Activated T-helper 1 cell treated with anti-CD3 and anti-CD28 coated beads, Interleukin-12 subunit alpha, Interleukin-12 subunit beta, Interleukin-2, Interleukin-4 antibody, amounts not matched to agents 30 ng/mL and 10 ng/mL and 1 ng/mL, durations not matched to agents 14 hours and 24 hours and 36 hours (primary cell): Measurements from ENCODE around the gene LSP1. TPM values are rescaled to one million over a fixed set of nuclear protein-coding genes. Genes with fewer than 3 reads are reported as not detected.

Source experiments
- DNase-seq: peaks from one replicate; pipeline ENCODE4 v3.0.0; 2021; ENCODE audit warnings: low spot score
- H3K27ac Mint-ChIP-seq: one replicate; pipeline ENCODE4 v1.8.0; 2021; ENCODE audit warnings: mild to moderate bottlenecking, mixed read lengths
- H3K27me3 Mint-ChIP-seq: one replicate; pipeline ENCODE4 v1.8.0; 2022; ENCODE audit warnings: mild to moderate bottlenecking, moderate library complexity, mixed read lengths; ENCODE audit not compliant: insufficient read depth
- H3K36me3 Mint-ChIP-seq: one replicate; pipeline ENCODE4 v1.8.0; 2021; ENCODE audit warnings: low read depth, mixed read lengths
- H3K4me1 Mint-ChIP-seq: one replicate; pipeline ENCODE4 v1.8.0; 2021; ENCODE audit warnings: low read depth, mixed read lengths
- H3K4me3 Mint-ChIP-seq: one replicate; pipeline ENCODE4 v1.8.0; 2021; ENCODE audit warnings: mild to moderate bottlenecking, moderate library complexity, mixed read lengths
- H3K9me3 Mint-ChIP-seq: one replicate; pipeline ENCODE4 v1.8.0; 2021; ENCODE audit warnings: mixed read lengths
- intact Hi-C: fragments of 100-400 bp; cut with micrococcal nuclease; formaldehyde crosslinking; loops from one replicate; pipeline ENCODE4 v1.15.1; 2024
- total RNA-seq: library from RNA; stranded (reverse); gene quantifications from 2 replicates; pipeline ENCODE4 v1.2.3, GENCODE V29; 2022

Gene LSP1
- total RNA-seq, 1 donor from 2014 or later = 262 TPM

DNA sequence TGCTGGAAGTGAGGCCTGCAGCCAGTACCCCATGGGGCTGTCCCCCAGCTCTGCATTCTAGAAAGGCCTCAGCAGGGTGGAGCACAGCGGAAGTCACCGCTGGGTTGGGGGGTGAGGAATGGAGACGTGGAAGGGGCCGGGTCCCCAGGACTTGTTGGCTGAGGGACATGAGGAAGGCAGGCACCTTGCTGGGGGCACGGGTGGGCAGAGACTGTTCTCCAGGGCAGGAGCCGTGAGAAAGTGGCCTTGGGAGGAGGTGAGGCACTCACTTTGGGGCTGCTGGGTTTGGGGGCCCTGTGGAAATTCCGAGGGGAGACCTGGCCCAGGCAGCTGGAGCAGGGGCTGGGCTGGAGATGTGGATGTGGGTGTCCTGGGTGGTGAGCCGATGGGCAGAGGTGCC, 9.1 kb upstream of the LSP1 start:
- H3K36me3 Mint-ChIP-seq = no peaks in the 10 kb centered on the region
- peak overlapping the region; percentile 35 for H3K27ac Mint-ChIP-seq
- intact Hi-C loops = no loop called here
- H3K4me3 Mint-ChIP-seq = no peak overlapping the region
- no peak for DNase-seq
- peaks cover 2% of the 10 kb centered on the region for H3K27me3 Mint-ChIP-seq
- peaks cover 37% of the 10 kb centered on the region for H3K4me1 Mint-ChIP-seq
- no peaks in the 10 kb centered on the region for H3K9me3 Mint-ChIP-seq

DNA sequence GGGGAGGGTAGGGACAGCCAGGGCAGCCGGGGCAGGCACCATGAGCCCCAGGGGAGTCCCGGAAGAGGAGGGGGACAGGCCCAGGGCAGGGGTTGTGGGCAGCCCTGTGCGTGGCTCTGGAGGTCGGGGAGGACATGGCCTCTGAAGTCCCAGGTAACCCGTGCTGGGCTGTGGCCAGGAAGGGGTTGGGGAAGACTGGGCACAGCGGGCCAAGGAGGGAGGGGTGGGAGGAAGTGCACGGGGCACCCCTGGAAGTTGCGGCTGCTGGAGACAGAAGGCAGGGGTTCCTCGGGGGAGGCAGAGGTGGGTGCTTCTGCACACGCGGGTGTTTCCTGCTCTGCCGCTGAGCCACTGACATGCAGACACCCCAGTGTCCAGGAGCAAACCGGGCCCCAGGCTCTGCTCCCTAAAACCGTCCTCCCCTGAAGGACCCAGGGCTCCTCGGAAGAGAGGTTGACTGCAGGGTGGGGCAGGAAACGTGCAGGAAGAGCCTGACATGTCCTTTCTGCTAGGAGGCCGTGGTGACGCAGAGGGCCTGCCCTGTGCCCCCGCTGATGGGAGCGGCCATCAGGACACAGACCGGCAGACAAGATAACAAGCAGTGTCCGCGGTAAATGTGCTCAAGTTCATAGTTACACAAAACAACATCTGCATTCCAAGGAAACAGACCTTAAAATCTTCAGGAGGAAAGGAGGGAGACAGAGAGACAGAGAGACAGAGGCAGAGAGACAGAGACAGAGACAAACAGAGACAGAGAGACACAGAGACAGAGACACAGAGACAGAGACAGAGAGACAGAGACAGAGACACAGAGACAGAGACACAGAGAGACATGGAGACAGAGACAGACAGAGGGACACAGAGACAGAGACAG, 8.4 kb upstream of the LSP1 start:
- intact Hi-C loops = no loop called here

DNA sequence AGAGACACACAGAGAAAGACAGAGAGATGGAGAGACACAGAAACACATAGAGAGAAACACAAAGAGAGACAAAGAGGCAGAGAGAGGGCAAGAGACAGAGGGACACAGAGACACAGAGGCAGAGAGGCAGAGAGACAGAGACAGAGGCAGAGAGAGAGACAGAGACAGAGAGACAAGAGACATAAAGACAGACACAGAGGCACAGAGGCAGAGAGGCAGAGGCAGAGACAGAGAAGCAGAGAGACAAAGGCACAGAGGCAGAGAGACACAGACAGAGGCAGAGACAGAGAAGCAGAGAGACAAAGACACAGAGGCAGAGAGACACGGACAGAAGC, 7.8 kb upstream of the LSP1 start:
- Mint-ChIP-seq H3K27ac (peak overlapping the region; percentile 79), H3K4me1 (peaks cover 48% of the 10 kb centered on the region), H3K36me3 (no peaks in the 10 kb centered on the region), H3K9me3 (no peaks in the 10 kb centered on the region), H3K27me3 (peaks cover 2% of the 10 kb centered on the region), H3K4me3 (peak overlapping the region; percentile 62)
- intact Hi-C loops = no loop called here
- no peak for DNase-seq

More for the DNA sequence above, 8.4 kb upstream of the LSP1 start:
- DNase-seq = peak; percentile 24
- Mint-ChIP-seq H3K27ac (peak overlapping the region; percentile 79), H3K4me3 (peak overlapping the region; percentile 62), H3K9me3 (no peaks in the 10 kb centered on the region), H3K4me1 (peaks cover 44% of the 10 kb centered on the region), H3K36me3 (no peaks in the 10 kb centered on the region), H3K27me3 (peaks cover 2% of the 10 kb centered on the region)

DNA sequence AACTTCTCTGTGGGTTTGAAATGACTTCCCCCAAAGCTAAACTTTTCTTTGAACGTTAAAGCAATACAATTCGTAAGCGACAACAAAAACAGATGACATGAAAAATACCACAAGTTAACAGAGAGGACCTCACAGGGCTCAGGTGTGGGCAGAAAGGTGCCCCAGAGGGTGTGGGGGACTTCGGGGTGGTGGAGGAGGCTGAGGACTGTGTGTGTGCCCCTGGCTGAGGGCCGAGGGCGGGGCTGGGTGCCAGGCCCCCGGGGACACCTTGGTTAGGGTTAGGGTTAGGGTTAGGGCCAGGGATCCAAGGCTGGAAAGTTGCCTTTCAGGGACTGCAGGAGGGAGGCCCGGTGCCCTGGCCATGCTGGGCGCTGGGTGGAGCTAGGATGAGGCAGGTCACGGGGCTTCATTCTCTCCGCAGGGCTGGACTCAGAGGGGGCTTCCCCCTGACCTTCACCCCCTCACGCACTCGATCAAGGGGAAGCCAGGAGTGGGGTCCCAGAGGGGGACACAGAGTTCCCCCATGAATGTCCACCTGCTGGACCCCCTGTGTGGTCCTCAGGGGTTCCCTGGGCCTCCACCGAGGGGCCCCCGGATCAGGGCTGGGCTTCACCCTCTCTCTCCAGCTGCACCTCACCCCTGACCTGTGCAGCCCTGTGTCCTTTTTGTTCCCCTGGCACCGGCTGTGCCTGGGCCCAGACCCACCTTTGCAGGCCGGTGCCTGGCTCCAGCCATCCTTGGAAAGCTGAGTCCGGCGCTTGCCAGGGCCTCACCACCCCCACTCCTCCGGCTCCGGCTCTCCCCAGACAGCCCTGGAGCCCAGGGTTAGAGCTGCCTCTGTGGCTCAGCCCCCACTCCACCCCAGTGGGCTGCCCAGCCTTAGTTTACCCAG, 7.1 kb upstream of the LSP1 start:
- Mint-ChIP-seq H3K36me3 (no peaks in the 10 kb centered on the region), H3K4me3 (peak overlapping the region; percentile 62), H3K4me1 (peaks cover 56% of the 10 kb centered on the region), H3K9me3 (no peaks in the 10 kb centered on the region), H3K27me3 (peaks cover 2% of the 10 kb centered on the region), H3K27ac (peak overlapping the region; percentile 79)
- intact Hi-C loops = no loop called here
- no peak for DNase-seq

DNA sequence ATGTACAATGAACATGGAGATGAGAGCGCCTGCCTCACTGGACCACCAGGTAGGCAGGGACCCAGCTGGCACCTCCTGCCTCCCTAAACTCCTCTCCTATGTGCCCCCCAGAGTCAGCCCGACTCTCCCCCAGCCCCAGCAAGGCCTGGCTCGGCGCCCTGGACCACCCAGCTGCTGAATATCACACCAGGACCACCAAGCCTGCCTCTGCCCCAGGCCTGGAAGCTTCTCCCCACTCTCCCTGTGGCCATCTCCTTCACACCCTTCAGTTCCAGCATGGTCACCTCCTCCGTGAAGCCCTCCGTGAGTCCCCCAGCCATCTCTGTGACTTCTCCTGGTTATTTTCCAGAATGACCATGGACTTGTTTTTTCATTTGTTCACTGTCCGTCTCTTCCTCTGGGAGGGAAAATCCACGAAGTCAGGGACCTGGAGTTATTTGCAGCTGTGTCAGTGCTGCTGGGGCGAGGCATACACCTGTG, 6.4 kb upstream of the LSP1 start:
- no peak overlapping the region for H3K4me3 Mint-ChIP-seq
- H3K27ac Mint-ChIP-seq = peak overlapping the region; percentile 56
- intact Hi-C loops = no loop called here
- no peaks in the 10 kb centered on the region for H3K9me3 Mint-ChIP-seq
- peaks cover 2% of the 10 kb centered on the region for H3K27me3 Mint-ChIP-seq
- H3K4me1 Mint-ChIP-seq = peaks cover 63% of the 10 kb centered on the region
- no peaks in the 10 kb centered on the region for H3K36me3 Mint-ChIP-seq
- no peak for DNase-seq

DNA sequence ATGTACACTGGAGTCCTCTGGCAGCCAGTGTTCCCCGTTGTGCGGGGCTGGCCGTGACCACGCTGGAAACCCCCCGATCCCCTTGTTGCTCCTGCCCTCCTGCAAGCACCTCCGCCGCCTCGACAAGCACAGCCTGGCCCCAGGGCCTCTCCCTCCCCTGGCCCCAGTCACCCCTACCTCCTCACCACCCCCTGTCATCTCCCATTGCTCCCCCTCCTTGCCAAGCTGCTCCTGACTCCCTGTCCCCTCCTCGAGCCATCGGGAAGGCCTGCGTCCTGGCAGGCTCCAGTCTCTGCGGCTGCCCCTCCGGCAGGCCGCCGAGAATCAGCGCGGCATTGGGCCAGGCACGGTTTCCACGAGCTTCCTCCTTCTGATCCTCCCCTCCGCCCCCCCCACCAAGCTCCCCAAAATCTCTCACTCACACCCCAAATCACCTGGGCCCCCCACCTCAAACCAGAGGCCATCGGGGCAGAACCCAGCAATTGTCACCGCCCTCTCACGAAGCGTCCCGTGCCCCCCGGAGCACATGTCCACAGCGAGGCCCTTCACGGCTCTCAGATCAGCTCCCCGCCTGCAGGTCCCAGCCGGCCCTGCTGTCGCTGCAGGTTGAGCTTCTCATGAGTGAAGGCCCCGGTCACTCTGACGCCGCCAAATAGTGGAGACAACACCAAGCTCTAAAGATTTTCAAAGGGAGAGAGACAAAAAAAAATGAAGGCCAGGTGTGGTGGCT, 5.7 kb upstream of the LSP1 start:
- Mint-ChIP-seq H3K4me3 (no peak overlapping the region), H3K4me1 (peaks cover 70% of the 10 kb centered on the region), H3K27ac (peak overlapping the region; percentile 62), H3K36me3 (no peaks in the 10 kb centered on the region), H3K27me3 (peaks cover 2% of the 10 kb centered on the region), H3K9me3 (no peaks in the 10 kb centered on the region)
- DNase-seq = no peak
- intact Hi-C loops = no loop called here

DNA sequence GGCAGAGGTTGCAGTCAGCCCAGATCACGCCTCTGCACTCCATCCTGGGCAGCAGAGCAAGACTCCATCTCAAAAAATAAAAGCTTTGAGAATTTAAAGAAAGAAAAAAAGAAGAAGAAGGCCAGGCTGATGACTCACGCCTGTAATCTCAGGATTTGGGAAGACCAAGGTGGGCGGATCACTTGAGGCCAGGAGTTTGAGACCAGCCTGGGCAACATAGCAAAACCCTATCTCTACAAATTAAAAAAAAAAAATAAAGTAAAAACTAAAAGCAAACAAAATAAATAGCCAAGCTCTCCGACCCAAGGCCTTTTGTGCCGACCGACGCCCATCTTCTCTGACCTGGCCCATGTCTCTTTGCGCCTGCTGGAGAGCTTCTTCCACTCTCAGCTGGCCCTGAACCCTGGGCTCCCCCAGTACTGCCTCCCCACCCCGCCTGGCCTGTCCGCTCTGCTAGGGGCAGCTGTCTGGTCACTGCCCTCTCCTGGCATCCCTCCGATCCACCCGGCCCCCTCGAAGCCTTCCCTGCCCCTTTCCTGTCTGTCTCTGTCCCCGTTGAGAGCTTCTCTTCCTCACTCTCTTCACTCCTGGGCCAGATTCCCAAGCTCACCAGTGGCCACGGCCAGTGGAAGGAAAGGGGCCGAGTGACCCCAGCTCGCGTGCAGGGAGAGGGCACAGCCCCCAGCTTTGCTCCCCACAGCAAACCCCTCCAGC, 4.8 kb upstream of the LSP1 start:
- Mint-ChIP-seq H3K36me3 (peaks cover 3% of the 10 kb centered on the region), H3K27ac (peak overlapping the region; percentile 46), H3K9me3 (no peaks in the 10 kb centered on the region), H3K4me1 (peaks cover 78% of the 10 kb centered on the region), H3K27me3 (peaks cover 2% of the 10 kb centered on the region), H3K4me3 (no peak overlapping the region)
- intact Hi-C loops = no loop called here
- DNase-seq = no peak

DNA sequence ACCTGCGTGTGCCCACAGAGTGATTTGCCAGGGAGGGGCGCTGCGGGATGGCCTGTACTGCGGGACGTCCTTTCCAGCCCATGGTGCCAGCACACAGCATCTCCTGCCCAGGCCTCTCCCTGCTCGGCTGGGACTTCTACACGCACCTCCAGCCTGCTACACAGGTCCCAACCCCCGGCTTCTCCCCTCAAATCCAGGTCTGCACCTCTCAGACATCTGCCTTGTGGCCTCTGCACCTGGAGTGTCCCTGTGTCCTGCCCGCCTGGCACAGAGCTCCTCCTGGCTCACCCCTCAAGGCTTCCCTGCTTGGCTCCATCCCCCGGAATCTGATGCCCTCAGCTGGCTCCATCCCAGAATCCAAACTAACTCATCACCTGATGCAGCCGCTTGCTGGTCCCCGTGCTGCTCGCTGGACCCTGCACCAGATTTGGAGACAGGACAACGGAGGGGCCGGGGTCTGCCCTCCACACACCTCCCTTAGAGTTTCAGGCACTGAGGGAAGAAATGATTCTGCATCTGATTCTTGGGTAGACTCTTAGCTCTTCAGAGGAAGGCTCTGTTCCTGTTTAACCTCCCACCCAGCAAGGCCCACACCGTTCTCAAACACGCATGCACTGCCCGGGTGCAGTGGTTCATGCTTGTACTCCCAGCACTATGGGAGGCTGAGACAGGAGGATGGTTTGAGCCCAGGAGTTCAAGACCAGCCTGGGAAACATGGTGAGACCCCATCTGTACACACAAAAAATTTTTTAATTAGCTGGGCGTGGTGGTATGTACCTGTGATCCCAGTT, 4.0 kb upstream of the LSP1 start:
- Mint-ChIP-seq H3K4me3 (no peak overlapping the region), H3K27ac (peak overlapping the region; percentile 6), H3K36me3 (peaks cover 3% of the 10 kb centered on the region), H3K27me3 (peaks cover 2% of the 10 kb centered on the region), H3K4me1 (peaks cover 78% of the 10 kb centered on the region), H3K9me3 (no peaks in the 10 kb centered on the region)
- DNase-seq = no peak
- intact Hi-C loops = no loop called here

DNA sequence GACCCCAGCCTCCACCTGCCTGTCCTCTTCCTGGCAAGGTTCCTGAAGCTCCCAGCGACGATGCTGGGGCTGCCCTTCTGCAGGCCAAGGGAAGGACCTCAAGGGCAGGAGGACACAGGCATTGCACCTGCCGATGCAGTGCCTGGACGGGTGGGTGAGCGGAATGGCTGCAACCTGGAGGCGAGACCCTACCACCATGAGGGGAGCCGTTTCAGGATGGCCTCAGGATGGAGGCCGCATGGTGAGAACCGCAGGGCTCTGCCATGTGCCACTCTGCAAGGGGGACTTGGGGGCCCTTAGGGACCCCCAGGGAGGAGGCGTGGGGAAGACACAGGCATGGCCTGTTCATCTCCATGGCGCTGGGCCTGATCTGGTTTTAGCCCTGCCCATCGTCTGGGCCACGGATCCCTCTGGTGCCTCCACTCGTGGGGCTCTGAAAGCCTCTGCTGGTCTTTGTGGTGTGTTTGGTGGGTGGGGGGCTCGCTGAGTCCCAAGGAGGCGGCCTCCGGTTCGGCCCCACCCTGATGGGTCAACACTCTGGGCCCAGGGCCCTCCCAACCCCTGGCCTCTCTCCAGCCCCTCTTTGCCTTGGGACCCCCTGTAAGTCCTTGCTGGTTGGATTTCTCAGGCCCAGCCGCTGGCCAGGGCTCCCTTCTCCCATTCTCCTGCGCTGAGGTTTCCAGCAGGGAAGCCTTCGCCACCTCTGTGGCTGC, 1.3 kb upstream of the LSP1 start:
- Mint-ChIP-seq H3K27ac (peak overlapping the region; percentile 99), H3K36me3 (peaks cover 7% of the 10 kb centered on the region), H3K27me3 (peaks cover 2% of the 10 kb centered on the region), H3K4me1 (peaks cover 61% of the 10 kb centered on the region), H3K9me3 (no peaks in the 10 kb centered on the region), H3K4me3 (peak overlapping the region; percentile 98)
- intact Hi-C loops = loop anchor here (1.0 to 10.0 kb wide), 8 partner anchors 13 to 1143 kb away; partner anchors contain the start of genes CD81, CTSD, NAP1L4 and TNNI2
- no peak for DNase-seq

DNA sequence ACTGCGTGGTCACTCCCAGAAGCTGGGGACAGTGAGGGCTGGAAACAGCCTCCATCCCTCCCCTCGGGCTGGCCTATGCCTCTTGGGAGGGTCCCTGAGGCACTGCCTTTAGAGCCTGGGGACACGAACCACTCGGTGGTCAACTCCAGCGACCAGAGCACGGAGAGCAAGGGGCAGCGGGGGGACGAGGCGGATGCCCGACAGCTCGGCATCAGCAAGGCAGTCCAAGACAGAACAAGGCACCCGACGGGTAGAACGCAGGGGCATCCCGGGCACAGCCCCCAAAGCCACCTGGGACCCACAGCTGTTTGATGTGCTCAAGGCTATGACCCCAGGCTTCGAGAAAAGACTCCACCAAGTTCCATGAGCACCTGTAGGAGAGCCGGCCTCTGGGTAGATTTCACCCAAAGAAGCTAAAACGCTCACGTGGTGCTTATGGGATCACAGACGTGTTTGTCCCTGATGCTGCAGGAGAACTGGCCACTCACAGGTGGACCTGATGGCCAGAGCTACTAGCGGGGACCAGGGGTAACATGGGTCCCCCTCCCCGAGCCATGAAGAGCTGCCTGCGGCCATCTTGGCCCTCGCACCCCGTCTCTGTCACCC, 510 bp upstream of the LSP1 start:
- Mint-ChIP-seq H3K4me3 (peak overlapping the region; percentile 98), H3K27me3 (peaks cover 2% of the 10 kb centered on the region), H3K36me3 (peaks cover 7% of the 10 kb centered on the region), H3K9me3 (no peaks in the 10 kb centered on the region), H3K4me1 (peaks cover 55% of the 10 kb centered on the region), H3K27ac (peak overlapping the region; percentile 99)
- no peak for DNase-seq
- intact Hi-C loops = loop anchor here (1.0 to 10.0 kb wide), 7 partner anchors 14 to 1142 kb away; partner anchors contain the start of genes CD81, CTSD, NAP1L4 and TNNI2
